ENCODE data around the gene FERMT3.

The FERMT3 gene

GRCh38 chr11:64220798-64221197 is 14.3 kb downstream of the FERMT3 start:
- no peak for DNase-seq (ENCODE audit: low read depth)

GRCh38 chr11:64222651-64223000 is 16.1 kb downstream of the FERMT3 start:
- DNase-seq (ENCODE audit: low read depth): no peak

- DNase-seq (ENCODE audit: low read depth): no peak
These were observed 16.6 kb downstream of the FERMT3 start for GRCh38 chr11:64223001-64223651.

GRCh38 chr11:64224151-64224890 is 17.8 kb downstream of the FERMT3 start:
- DNase-seq (ENCODE audit: low read depth): no peak

GRCh38 chr11:64224891-64225607 is 18.5 kb downstream of the FERMT3 start:
- DNase-seq (ENCODE audit: low read depth): no peak

- peak; percentile 91 for DNase-seq (ENCODE audit: low read depth)
These were observed 19.3 kb downstream of the FERMT3 start, which contains the start of the genes NUDT22 and TRPT1 for GRCh38 chr11:64225608-64226506. Gene NUDT22, plus strand, starts transcription at chr11:64226274. Its CDS starts 379 bp downstream, at chr11:64226653. Gene TRPT1, minus strand, starts transcription at chr11:64226186. Its CDS starts 326 bp downstream, at chr11:64225860.

GRCh38 chr11:64226507-64227051 is 20.1 kb downstream of the FERMT3 start:
- no peak for DNase-seq (ENCODE audit: low read depth)

GRCh38 chr11:64227405-64227956 is 21.0 kb downstream of the FERMT3 start:
- no peak for DNase-seq (ENCODE audit: low read depth)

GRCh38 chr11:64229090-64229743 is 22.7 kb downstream of the FERMT3 start:
- no peak for DNase-seq (ENCODE audit: low read depth)

- DNase-seq (ENCODE audit: low read depth): no peak
These were observed 23.2 kb downstream of the FERMT3 start for GRCh38 chr11:64229744-64230170.

- peak; percentile 75 for DNase-seq (ENCODE audit: low read depth)
These were observed 23.9 kb downstream of the FERMT3 start, which contains the start of gene DNAJC4 for GRCh38 chr11:64230171-64230984. Gene DNAJC4, plus strand, starts transcription at chr11:64230548. Its CDS starts 307 bp downstream, at chr11:64230855.

- DNase-seq (ENCODE audit: low read depth): no peak
These were observed 24.5 kb downstream of the FERMT3 start for GRCh38 chr11:64230985-64231365.

GRCh38 chr11:64231546-64231945 is 25.0 kb downstream of the FERMT3 start:
- DNase-seq (ENCODE audit: low read depth): no peak

GRCh38 chr11:64232182-64232966 is 25.9 kb downstream of the FERMT3 start:
- no peak for DNase-seq (ENCODE audit: low read depth)

GRCh38 chr11:64232967-64233315 is 26.4 kb downstream of the FERMT3 start:
- DNase-seq (ENCODE audit: low read depth): no peak

GRCh38 chr11:64233913-64234586 is 27.5 kb downstream of the FERMT3 start, which contains the start of gene VEGFB:
Gene VEGFB, plus strand, starts transcription at chr11:64234584. Its CDS starts 250 bp downstream, at chr11:64234834.
- peak; percentile 52 for DNase-seq (ENCODE audit: low read depth)

- no peak for DNase-seq (ENCODE audit: low read depth)
These were observed 28.3 kb downstream of the FERMT3 start for GRCh38 chr11:64234647-64235379.

Measured in stimulated activated CD8-positive, alpha-beta memory T cell treated with anti-CD3 and anti-CD28 coated beads, Interleukin-12 subunit alpha, Interleukin-12 subunit beta, amount 100 ng/mL, for 1 hour (primary cell).